Inflammatory macrophage treated with lipopolysaccharide for 1 hour (primary cell): ENCODE data around the gene ST6GALNAC2.
"Not testable (repeated sequence)": the region's sequence is repeated elsewhere in the genome, so short reads cannot be mapped to it uniquely, and the experiment has no call there.

Experiments
- DNase-seq, 2 donors: peaks; one replicate each; pipeline ENCODE4 v3.0.0-alpha.2; 2020 to 2022

The ST6GALNAC2 gene

GRCh38 chr17:76585649-76586593 lies at the start of gene ST6GALNAC2:
ST6GALNAC2 (minus strand) TSS chr17:76585860; CDS start chr17:76585808, 52 bp downstream.
- DNase-seq = peak; percentile 80 to 81

GRCh38 chr17:76635039-76635438 lies 49.4 kb upstream of the ST6GALNAC2 start:
- no peak for DNase-seq

- no peak for DNase-seq
Observed at GRCh38 chr17:76633628-76634328, 48.1 kb upstream of the ST6GALNAC2 start.

GRCh38 chr17:76631821-76632565 lies 46.3 kb upstream of the ST6GALNAC2 start:
- no peak for DNase-seq

- no peak for DNase-seq
Observed at GRCh38 chr17:76630151-76630550, 44.5 kb upstream of the ST6GALNAC2 start.

- DNase-seq = no peak
Observed at GRCh38 chr17:76627510-76627909, 41.9 kb upstream of the ST6GALNAC2 start.

- DNase-seq = no peak
Observed at GRCh38 chr17:76626442-76626841, 40.8 kb upstream of the ST6GALNAC2 start.

GRCh38 chr17:76625496-76625895 lies 39.8 kb upstream of the ST6GALNAC2 start:
- no peak for DNase-seq

- peak; percentile 50 to 86 for DNase-seq
Observed at GRCh38 chr17:76623271-76624146, 37.8 kb upstream of the ST6GALNAC2 start.

- DNase-seq = no peak
Observed at GRCh38 chr17:76617838-76618237, 32.2 kb upstream of the ST6GALNAC2 start.

- no peak for DNase-seq
Observed at GRCh38 chr17:76614912-76615617, 29.4 kb upstream of the ST6GALNAC2 start.

GRCh38 chr17:76614064-76614759 lies 28.6 kb upstream of the ST6GALNAC2 start:
- not testable (repeated sequence) for DNase-seq

GRCh38 chr17:76612977-76613851 lies 27.6 kb upstream of the ST6GALNAC2 start:
- no peak for DNase-seq

- no peak for DNase-seq
Observed at GRCh38 chr17:76612465-76612864, 26.8 kb upstream of the ST6GALNAC2 start.

- DNase-seq = no peak
Observed at GRCh38 chr17:76611758-76612157, 26.1 kb upstream of the ST6GALNAC2 start.

GRCh38 chr17:76611080-76611749 lies 25.6 kb upstream of the ST6GALNAC2 start:
- DNase-seq = not testable (repeated sequence)

- not testable (repeated sequence) for DNase-seq
Observed at GRCh38 chr17:76606685-76607084, 21.0 kb upstream of the ST6GALNAC2 start.

GRCh38 chr17:76601065-76601464 lies 15.4 kb upstream of the ST6GALNAC2 start:
- no peak for DNase-seq
